BE2C (cell line): ENCODE data around the gene PAM16.

Experiments
- DNase-seq: peaks from one replicate; pipeline ENCODE4 v3.0.0-alpha.2; 2020
- H3K27me3 ChIP-seq: fragments of 250-450 bp; sonication (Bioruptor Pico); 2 replicates; pipeline ENCODE4 v1.5.1; 2020; ENCODE audit warnings: mild to moderate bottlenecking
- H3K36me3 ChIP-seq: fragments of 250-450 bp; sonication (Bioruptor Pico); 2 replicates; pipeline ENCODE4 v1.5.1; 2020; ENCODE audit warnings: mild to moderate bottlenecking
- H3K4me1 ChIP-seq: fragments of 250-450 bp; sonication (Bioruptor Pico); 2 replicates; pipeline ENCODE4 v1.5.1; 2020
- H3K4me3 ChIP-seq: 2 replicates; pipeline ENCODE4 v1.5.1; 2011; ENCODE audit warnings: low read depth, low read length
- H3K9me3 ChIP-seq: fragments of 250-450 bp; sonication (Bioruptor Pico); 2 replicates; pipeline ENCODE4 v1.5.1; 2020
- TF ChIP-seq, protein P1 (sequence below): IDR thresholded peaks from 2 replicates; pipeline ENCODE4 v1.5.1; 2012; ENCODE audit warnings: mild to moderate bottlenecking, low read depth, low read length

Gene PAM16

DNA sequence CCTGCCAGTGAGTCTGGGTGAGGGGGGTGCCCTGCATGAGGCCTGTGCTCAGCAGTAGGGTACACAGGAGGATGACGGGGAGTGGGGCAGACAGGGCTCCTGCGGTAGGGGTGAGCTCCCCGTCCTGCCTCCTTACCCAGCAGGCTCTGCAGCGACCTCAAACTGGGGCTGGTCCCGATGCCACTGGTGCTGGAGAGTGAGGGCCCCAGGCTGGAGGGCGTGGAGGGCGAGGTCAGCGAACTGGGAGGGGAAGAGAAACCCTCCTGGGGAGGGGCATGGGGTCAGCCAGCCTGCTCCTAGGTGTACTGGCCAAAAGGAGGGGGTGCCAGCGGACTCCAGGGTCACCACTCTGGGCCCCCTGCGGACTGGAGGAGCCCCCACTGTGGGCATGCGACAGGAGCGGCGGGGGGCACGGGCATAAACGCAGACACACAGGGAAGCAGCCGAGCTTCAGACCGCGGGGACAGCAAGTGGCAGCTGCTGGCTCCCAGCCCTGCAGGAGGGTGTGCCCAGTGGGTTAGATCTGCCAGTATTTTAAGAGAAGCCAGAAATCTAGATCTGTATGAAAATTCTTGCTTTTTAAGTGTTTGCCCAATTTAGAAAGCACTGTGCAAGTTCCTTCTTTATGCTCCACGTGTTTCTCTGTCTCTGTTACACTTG is 11.5 kb upstream of the PAM16 start:
- Histone ChIP-seq H3K4me3 (no peak overlapping the region), H3K36me3 (no peaks in the 10 kb centered on the region), H3K9me3 (no peaks in the 10 kb centered on the region), H3K4me1 (peaks cover 7% of the 10 kb centered on the region), H3K27me3 (no peaks in the 10 kb centered on the region)
- TF ChIP-seq, protein P1, sequence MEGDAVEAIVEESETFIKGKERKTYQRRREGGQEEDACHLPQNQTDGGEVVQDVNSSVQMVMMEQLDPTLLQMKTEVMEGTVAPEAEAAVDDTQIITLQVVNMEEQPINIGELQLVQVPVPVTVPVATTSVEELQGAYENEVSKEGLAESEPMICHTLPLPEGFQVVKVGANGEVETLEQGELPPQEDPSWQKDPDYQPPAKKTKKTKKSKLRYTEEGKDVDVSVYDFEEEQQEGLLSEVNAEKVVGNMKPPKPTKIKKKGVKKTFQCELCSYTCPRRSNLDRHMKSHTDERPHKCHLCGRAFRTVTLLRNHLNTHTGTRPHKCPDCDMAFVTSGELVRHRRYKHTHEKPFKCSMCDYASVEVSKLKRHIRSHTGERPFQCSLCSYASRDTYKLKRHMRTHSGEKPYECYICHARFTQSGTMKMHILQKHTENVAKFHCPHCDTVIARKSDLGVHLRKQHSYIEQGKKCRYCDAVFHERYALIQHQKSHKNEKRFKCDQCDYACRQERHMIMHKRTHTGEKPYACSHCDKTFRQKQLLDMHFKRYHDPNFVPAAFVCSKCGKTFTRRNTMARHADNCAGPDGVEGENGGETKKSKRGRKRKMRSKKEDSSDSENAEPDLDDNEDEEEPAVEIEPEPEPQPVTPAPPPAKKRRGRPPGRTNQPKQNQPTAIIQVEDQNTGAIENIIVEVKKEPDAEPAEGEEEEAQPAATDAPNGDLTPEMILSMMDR, result no peak
- DNase-seq, result peak; percentile 7

DNA sequence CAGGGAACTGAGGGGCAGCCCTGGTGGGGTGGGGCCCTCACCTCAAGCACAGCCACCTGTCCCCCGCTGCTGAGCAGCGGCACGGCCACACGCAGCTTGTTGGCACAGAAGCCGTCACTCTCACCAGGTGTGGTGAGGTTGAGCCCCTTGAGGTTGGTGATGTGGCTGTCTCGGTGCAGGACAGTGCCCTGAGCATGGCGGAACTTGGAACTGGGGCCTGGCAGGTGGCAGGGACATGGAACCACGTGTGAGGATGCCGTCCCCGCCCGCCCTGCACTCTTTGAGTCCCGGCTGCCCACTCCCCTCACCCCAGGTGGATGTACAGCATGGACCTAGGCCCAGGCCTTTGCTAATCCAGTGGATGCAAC is 10.8 kb upstream of the PAM16 start:
- DNase-seq, result no peak
- peaks cover 7% of the 10 kb centered on the region for H3K4me1 ChIP-seq
- H3K27me3 ChIP-seq, result no peaks in the 10 kb centered on the region
- no peaks in the 10 kb centered on the region for H3K9me3 ChIP-seq
- TF ChIP-seq, protein P1, result no peak
- no peak overlapping the region for H3K4me3 ChIP-seq
- H3K36me3 ChIP-seq, result no peaks in the 10 kb centered on the region

DNA sequence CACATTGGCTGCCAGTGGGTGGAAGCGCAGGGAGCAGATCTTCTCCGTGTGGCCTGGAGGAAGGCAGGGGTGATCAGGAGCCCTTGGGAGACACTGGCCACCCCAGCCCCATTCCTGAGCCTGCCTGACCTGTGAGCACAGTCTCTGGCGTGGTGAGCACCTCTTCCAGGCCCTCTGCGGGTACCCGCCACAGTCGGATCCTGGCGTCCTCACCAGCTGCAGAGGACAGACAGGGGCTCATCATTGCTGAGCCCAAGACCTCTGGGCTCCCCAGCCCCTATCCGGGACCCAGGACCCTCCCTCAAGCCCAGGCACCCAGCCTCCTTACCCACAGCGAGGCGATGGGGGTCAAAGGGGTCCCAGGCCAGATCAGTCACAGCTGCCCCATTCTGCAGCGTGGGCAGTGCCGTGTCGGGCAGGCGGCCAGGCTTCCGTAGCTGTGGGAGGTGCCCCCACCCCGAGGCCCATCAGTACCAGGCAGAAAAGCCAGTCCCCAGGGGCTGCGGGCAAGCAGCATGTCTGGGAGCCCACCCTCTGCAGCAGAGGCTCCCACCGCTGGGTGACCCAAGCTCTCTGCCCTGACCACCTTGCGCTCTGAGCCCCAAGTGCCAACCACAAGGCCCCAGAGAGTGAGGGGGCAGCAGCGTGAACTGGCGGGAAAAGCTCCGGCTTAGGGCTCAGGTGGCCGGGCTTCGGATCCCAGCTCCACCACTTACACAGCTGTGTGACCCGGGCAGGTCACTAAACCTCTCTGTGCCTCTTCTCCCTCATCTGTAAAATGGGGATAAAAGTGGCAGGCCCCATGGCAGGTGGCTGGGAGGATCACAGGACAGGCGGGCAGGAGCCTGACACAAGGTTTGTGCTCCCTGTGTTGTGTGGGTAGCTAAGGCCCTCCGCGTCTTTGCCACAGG is 10.2 kb upstream of the PAM16 start:
- Histone ChIP-seq H3K4me3 (no peak overlapping the region), H3K27me3 (no peaks in the 10 kb centered on the region), H3K9me3 (no peaks in the 10 kb centered on the region), H3K4me1 (peaks cover 7% of the 10 kb centered on the region), H3K36me3 (no peaks in the 10 kb centered on the region)
- TF ChIP-seq, protein P1, result no peak
- DNase-seq, result peak; percentile 11

DNA sequence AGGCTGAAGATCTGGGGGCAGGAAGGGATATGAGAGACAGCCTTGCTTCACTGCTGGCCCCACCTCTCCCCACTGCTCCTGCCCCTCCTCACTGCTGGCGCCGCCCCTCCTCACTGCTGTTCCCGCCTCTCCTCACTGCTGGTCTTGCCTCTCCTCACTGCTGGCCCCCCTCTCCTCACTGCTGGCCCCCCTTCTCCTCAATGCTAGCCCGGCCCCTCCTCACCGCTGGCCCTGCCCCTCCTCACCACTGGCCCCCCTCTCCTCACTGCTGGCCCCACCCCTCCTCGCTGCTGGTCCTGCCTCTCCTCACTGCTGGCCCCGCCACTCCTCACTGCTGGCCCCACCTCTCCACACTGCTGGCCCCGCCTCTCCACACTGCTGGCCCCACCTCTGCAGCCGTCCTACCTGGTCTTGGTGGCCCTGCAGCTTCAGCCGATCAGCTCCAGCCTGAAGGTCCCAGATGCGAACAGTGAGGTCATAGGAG is 9.5 kb upstream of the PAM16 start:
- Histone ChIP-seq H3K4me3 (no peak overlapping the region), H3K9me3 (no peaks in the 10 kb centered on the region), H3K36me3 (no peaks in the 10 kb centered on the region), H3K27me3 (no peaks in the 10 kb centered on the region), H3K4me1 (peaks cover 7% of the 10 kb centered on the region)
- peak; percentile 83 for DNase-seq
- TF ChIP-seq, protein P1, result no peak

DNA sequence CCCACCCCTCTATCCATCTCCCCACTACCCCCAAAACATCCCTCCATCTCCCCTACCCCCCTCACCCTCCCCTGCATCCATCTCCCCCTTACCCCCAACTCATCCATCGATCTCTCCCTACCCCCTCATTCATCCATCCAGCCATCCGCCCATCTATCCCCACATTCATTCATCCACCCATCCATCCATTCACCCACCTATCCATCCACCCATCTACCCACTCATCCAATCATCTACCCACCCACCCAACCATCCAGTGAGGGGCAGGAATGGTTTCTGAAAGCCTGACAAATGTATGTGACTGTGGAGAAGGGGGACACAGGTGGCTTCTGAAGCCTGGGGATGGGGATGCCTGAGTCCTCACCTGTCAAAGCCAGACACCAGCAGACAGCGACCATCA is 8.8 kb upstream of the PAM16 start:
- no peak for DNase-seq
- Histone ChIP-seq H3K27me3 (no peaks in the 10 kb centered on the region), H3K9me3 (no peaks in the 10 kb centered on the region), H3K4me1 (peaks cover 7% of the 10 kb centered on the region), H3K36me3 (no peaks in the 10 kb centered on the region), H3K4me3 (no peak overlapping the region)
- TF ChIP-seq, protein P1, result no peak
